HL-60/S4 treated with phorbol 12-myristate 13-acetate at 8.2 ng/mL for 4 days and 3 days (cell line): Measurements from ENCODE around the gene TIGD7.

Experiments used
- in situ Hi-C: fragments of 300-500 bp; cut with MboI; formaldehyde crosslinking; loops from 2 replicates; pipeline ENCODE4 v1.15.0; 2022; ENCODE audit warnings: low sequenced_read_pairs

TIGD7 gene, protein sequence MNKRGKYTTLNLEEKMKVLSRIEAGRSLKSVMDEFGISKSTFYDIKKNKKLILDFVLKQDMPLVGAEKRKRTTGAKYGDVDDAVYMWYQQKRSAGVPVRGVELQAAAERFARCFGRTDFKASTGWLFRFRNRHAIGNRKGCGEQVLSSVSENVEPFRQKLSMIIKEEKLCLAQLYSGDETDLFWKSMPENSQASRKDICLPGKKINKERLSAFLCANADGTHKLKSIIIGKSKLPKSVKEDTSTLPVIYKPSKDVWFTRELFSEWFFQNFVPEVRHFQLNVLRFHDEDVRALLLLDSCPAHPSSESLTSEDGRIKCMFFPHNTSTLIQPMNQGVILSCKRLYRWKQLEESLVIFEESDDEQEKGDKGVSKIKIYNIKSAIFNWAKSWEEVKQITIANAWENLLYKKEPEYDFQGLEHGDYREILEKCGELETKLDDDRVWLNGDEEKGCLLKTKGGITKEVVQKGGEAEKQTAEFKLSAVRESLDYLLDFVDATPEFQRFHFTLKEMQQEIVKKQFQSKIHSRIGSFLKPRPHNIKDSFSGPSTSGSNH

DNA sequence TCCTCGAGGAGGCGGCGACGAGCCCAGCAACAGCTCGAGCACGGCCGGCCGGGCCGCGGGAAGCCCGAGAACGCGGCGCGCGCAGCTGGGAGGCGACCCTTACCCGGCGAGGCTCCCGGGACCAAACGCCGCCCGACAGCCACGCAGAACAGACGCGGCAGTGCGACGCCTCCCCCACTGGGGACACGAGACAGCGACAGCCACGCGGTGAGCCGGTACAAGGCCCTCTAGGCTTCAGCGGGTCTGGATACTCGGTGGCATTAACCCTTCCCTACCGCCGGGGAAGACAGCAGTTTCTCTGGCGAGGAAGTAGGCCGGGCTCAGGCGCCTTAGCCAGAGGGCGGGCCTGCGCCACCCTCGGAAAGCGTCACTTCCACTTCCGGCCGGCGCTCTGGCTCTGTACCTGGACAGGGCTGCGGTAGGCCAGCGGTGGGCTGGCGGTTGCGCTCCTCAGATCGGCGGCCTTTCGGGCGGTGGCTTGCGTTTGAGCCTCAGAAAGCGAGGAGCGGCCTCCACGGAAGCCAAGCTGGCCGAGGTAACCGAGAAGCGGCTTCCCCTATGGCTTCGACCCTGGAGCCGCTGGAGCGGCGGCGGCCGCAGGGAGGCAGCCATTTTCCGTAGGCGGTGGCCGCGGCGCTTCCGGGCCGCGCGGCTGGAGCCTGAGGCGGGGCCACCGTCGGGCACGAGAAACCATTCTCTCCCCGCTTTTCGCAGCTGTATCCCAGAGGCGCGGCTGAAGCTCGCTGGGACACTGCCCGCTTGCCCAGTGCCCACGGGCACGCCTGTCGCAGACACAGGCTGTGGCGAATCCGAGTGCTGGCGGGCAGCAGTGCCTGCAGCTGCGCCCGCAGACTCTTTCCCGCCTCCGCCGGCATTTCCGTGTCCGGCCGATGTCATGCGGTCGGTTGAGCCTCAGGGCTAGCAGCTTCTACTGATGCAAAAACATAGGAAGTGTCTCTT, at the start of gene TIGD7, which contains the start of gene ZNF75A:
TSS of gene TIGD7 (minus strand) at position 322 of the 960 bp plus-strand sequence. CDS start 4,816 bp downstream, outside the sequence.
TSS of gene ZNF75A (plus strand) at position 389 of the 960 bp plus-strand sequence. CDS start 2,932 bp downstream, outside the sequence.
- in situ Hi-C loops: no loop called here

DNA sequence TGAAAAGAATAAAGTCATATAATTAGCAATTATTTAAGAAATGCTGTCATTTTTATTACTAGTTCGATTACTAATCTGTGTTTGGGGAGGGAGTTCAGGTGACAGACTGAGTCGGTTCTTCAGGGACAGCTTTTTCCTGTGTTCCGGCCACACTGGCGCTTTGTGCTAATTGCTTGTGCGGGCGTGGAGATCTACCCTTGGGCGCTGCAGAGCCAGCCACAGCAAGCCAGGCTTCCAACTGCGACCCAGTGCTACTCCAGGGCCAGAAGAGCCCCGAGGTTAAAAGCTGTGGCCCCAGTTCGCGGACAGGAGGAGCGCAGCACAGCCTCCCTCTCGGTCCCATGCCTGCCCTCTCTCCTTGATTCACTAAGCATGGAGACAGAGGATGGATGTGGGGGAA, 43.9 kb upstream of the TIGD7 start:
- in situ Hi-C loops: no loop called here

DNA sequence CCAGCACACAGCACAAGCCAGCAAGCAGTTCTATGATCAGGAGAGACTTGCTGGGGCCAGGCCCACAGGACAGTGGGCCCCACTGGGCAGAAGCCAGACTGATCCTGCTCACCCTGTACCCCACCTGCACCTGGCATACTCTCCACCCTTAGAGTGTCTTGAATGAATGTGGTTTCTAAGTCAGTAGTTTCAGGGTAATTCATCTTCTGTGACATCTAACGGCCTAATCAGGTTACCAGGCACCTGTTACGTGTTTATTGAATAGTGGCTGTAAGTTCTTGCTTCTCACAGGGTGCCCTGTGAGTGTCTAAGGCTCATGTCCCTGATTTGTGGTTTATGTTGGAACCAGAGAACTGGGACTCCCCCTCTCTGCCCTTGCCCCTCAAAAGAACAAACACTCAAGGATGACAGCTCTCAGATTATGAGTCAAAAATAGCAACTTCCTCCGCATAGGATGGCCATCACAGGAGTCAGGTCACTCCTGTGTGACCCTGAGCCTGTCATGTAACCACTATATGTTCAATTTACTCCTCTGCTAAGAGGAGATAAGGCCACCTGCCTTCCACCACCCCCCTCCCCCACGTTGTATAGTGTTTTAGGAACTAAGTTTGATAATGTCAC, 43.4 kb upstream of the TIGD7 start:
- in situ Hi-C loops: no loop called here

DNA sequence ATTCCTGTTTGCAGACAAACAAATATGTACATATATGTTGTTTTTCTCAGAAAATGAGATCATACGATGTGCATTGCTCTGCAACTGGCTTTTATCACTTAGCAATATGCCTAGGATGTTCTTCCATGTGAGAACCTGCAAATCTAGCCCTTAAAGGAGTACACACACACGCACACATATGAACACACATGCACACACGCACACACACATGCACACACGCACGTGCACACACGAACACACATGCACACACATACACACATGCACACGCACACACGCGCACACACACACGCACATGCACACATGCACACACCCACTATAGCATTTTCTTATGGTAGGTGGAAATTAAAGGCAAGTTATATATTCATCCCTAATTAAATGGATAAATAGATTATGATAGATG, 42.4 kb upstream of the TIGD7 start:
- in situ Hi-C loops: no loop called here

DNA sequence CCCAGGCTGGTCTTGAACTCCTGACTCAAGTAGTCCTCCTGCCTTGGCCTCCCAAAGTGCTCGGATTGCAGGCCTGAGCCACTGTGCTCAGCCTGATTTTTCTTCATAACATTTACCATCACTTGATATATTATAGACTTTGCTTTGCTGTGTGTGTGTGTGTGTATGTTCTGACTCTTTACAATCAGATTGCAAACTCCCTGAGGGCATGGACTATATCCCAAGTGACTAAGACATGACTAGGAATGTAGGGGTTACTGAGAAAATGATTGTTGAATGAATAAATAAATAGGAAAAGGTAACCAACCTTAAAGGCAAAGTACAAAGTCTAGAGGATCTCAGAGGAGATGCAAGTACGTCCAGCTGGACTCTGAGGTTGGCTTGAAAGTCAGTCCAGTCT, 40.8 kb upstream of the TIGD7 start:
- in situ Hi-C loops: no loop called here

DNA sequence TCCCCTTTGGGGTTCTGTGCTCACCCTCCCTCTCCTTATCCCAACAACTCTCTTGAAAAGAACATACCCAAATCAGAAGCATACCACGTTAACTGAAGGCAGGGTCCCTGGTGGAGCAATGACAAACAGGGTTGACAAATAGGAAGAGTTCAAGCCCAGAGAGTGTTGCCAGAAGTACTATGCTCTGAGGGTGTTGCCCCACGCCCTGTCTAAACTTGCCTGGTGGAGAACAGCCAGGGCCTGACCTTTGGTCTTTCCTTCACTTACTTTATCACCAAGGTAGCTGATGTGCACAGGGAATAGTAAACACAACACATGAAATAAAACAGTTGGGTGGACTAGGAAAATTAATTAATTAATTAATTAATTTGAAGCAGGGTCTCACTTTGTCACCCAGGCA, 23.4 kb upstream of the TIGD7 start:
- in situ Hi-C loops: no loop called here

DNA sequence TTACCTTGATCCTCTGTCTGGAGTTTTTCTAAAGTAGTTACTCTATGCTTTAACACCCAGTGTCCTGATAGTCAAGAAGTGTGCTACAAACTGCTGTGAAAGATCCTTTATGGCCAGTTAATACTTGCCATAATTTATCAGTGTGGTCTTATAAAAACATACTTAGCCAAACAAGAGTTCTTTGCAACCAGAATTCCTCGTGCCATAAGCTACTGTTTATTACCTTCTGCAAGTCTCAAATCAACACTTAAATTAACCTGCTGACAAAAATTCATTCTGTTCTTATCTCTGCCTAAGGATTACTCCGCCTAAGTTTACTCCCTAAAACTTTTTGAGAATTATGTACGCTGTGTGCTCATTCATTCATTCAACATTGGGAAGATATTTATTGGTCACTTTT, 22.9 kb upstream of the TIGD7 start:
- in situ Hi-C loops: no loop called here

DNA sequence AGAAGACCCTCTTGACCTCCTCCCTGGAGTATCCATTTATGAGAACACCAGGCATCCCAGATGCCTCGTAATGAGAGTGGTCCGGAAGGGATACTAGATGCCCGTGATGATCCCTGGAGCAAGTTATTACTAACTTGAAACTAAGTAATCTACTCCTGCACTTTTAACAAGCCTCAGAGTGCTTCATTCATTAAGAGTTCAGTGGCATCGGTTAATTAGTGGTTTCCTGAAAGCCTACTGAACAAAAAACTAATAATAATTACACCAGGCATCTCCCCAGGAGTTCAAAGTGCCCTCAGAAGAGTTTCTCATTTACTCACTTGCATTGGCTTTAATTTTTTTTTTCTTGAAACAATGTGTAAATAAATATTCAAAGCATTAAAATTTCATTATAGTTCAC, 22.3 kb upstream of the TIGD7 start:
- in situ Hi-C loops: no loop called here

DNA sequence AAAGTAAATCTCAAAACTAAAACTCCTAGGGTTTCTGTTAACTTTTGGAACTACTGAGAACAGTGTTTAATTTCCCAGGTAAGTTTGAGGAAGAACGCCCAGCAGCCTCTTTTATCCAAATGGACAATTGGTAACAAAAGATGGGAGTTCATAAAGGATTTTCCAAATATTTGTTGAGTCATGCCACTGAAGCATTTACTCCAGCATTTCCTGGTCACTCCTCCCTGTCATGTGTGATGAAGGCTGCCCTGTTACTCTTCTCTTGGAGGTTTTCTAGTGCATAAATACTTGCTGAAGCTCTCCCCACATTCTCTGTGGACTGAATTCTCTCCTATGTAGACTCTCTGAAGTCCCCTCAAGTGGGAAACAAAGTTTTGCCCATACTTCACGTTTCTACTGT, 16.6 kb upstream of the TIGD7 start:
- in situ Hi-C loops: no loop called here

DNA sequence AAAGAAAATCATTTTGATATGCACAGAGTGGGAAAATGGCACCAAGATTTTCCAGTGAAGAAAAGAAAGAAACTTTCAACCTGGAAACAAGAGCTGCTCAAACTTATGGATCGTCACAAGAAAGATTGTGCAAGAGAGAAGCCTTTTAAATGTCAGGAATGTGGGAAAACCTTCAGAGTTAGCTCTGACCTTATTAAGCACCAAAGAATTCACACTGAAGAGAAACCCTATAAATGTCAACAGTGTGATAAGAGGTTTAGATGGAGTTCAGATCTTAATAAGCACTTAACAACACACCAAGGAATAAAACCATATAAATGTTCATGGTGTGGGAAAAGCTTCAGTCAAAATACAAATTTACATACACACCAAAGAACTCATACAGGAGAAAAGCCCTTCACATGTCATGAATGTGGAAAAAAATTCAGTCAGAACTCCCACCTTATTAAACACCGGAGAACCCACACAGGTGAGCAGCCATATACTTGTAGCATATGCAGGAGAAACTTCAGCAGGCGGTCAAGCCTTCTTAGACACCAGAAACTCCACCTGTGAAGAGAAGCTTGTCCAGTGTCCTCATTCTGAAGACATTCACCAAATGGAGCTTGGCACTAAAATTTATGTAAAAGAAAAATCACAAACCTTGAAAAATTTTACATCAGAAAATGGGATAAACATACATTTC, 12.2 kb upstream of the TIGD7 start:
- in situ Hi-C loops: no loop called here

DNA sequence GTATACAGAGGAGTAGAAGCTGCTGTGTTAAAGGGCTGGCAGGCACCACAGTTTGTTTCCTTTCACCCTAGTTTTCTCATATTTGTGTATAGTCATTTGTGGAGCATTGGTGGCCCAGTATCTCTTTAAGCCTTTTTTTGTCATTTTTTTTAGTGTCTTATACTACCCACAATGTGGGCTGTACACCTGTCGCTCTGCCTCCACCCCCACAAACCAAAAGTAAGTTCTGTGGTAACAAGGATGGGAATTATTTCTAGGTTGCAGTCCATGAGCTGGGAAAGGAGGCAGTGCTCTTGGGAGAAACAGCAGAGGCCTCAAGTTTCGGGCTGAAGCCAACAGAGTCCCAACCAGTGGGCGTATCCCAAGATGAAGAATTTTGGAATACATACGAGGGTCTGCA, 6.3 kb upstream of the TIGD7 start:
- in situ Hi-C loops: no loop called here

DNA sequence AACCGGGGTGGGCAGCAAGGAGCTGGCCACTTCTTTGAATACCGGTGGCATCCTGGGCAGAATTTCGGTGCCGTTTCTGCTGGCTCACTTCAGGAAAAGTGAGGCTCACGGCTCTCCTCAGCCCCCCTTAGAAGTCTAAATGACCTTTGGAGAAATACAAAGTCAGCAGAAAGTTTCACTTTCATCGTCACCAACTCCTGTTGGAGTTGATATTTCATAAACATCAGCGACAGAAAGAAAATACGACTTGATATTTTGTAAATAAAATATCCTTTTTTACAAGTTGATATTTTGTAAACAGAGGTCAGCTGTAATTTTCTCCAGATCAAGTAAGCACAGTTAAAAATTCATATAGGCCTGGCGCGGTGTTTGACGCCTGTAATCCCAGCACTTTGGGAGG, 848 bp upstream of the TIGD7 start:
- in situ Hi-C loops: no loop called here

DNA sequence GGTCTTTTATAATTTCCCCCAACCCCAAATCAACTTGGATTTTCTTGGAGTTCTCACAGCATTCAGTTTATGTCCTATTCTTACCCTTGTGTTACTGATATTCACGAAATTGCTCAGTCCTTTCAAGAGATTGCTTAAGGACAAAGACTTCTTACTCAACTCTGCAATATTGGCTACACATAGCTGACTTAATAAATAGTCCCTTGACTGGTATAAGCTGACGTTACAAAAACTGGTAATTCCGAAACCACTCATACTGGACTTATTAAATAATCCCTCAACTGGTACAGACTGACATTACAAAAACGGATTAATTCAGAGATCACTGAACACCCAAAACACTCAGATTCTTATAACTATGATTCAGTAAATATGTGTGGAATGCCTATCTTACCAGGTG, 860 bp downstream of the TIGD7 start:
- in situ Hi-C loops: no loop called here

DNA sequence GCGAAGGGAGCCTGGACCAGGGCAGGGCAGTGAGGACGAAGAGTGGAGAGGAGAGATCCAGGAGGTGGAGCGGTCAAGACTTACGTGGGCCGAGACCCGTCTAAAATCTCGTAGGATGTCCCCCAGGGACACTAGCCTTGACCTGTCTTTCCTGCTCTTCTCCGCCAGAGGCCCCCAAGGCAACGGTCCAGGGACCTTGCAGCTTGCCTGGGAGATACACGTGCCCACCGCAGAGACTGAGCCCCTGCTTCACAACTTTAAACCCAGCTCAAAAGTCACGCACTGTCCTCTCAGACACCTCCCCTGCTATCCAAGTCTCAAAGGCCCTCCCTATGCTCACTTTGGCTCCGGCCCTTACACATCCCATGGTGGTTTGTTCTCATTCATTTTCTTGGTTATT, 9.4 kb downstream of the TIGD7 start:
- in situ Hi-C loops: no loop called here

DNA sequence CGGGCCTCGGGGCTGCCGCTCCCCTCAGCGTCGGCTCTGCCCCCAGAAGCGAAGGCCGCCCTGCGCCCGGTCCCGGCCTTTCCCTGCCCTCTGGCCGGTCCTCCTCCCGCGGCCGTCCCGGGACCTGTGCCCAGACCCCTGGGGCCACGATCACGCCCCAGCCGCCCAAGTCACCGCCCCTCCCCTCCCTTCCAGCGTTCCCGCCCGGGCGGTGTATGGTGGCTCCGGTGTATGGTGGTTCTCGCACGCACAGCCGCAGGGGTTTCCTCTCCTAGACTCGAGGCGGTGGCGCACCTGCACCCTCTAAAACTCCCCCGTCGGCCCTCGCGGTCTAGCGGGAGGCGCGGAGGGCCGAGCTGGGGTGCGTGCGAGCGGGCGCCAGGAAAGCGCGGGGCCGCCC, 10.0 kb downstream of the TIGD7 start:
- in situ Hi-C loops: no loop called here

DNA sequence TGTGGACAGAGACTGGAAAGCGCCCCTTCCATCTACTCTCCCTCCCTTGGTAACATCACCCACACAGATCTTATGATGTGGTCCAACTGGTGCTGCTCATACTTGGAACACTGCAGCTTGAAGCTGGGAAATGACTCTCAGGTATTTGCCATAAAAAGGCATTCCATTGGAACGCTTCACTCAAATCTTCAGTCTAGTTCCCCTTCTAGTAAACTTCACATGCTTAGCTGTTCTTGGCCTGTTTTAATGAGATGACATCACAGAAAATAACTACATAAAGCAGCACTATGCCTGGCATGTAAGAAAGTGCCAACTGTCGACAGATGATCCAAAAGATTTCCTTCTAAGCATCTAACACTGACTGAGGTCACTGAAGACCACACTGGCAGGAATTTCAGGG, 12.6 kb downstream of the TIGD7 start:
- in situ Hi-C loops: no loop called here

DNA sequence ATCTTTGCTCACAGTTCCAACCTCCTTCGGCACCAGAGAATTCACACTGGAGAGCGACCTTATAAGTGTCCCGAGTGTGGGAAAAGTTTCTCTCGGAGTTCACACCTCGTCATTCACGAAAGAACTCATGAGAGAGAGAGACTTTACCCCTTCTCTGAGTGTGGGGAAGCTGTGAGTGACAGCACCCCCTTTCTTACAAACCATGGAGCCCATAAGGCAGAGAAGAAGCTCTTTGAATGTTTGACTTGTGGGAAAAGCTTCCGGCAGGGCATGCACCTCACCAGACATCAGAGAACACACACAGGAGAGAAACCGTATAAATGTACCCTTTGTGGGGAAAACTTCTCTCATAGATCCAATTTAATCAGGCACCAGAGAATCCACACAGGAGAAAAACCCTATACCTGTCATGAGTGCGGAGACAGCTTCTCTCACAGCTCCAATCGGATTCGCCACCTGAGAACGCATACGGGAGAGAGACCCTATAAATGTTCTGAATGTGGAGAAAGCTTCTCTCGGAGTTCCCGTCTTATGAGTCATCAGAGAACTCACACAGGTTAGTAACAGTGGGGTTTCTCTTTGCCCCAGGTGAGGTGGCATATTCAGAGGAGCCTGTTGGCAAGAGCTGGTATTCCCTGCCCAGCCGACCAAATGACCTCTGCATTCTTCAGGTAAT, 15.1 kb downstream of the TIGD7 start:
- in situ Hi-C loops: no loop called here

DNA sequence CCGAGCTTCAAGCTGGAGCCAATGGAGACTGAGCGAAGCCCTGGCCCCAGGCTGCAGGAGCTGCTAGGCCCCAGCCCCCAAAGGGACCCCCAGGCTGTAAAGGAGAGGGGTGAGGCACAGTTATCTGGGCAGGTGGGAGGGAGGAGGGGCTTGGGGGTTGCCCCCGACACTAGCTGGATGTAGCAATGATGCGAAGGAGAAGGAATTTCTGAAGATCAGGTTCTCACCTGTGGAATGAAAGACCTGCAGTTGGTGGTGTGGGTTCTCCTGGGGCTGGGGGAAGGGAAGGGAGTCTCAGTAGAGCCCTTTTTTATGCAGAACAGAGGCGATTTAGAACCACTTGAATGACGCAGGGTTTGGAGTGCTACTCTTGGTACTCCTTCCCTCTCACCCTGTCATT, 20.1 kb downstream of the TIGD7 start:
- in situ Hi-C loops: no loop called here

DNA sequence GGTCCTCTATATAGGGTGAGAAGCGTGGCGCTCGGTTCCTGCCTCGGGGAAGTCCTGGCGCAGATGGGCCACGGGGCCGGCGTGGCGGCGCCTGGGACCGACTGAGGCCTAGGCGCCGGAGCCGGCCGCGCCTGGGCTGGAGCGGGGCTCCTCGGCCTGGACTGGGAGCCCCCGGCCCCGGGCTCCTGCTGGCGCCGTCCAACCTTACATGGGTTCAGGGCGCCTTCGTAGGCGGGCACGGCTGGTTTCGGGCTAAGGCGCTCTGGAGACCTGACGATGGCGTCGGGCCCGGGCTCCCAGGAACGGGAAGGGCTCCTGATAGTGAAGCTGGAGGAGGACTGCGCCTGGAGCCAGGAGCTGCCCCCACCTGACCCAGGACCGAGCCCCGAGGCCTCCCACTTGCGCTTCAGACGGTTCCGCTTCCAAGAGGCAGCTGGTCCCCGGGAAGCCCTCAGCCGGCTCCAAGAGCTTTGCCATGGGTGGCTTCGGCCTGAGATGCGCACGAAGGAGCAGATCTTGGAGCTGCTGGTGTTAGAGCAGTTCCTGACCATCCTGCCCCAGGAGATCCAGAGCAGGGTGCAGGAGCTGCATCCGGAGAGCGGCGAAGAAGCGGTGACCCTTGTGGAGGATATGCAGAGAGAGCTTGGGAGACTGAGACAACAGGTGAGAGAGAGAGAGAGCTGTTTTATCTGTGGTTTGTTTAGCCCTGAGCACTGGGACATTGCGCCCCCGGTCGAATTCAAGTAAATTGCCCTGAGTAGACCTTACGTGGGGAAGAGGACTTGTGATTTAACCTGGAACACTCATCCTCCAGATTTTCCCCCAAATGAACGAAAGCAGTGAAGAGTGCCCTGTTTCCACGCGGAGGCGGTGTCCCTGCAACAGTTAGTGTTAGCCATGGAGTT, 21.4 kb downstream of the TIGD7 start:
- in situ Hi-C loops: no loop called here
